Panc1 (cell line): ENCODE measurements around the gene NOS3. TPM values are rescaled to one million over a fixed set of nuclear protein-coding genes. Genes with fewer than 3 reads are reported as not detected.
"Not testable (repeated sequence)": the region's sequence is repeated elsewhere in the genome, so short reads cannot be mapped to it uniquely, and the experiment has no call there.

Experiments used
- ATAC-seq: fragments of 200-7000 bp; cut with Tn5 transposase; 2 replicates; pipeline ENCODE4 v1.9.1; 2020; ENCODE audit warnings: mild to moderate bottlenecking, moderate library complexity
- BruUV-seq: library from RNA; stranded (reverse); fragments of 400-500 nt; replicated peaks from 2 replicates; lab custom pipeline; 2021; lab: Mats Ljungman, UMichigan
- CTCF ChIA-PET: fragments of 300-600 bp; sonication (Branson Sonifier 250); formaldehyde crosslinking; loops from one replicate; lab custom pipeline; 2022; ENCODE audit warnings: antibody characterized with exemption; lab: Charles Lee
- POLR2A ChIA-PET: fragments of 300-600 bp; sonication (Branson Sonifier 250); formaldehyde crosslinking; loops from one replicate; lab custom pipeline; 2022; ENCODE audit warnings: antibody characterized with exemption; lab: Charles Lee
- DNase-seq: peaks from one replicate; pipeline ENCODE4 v3.0.0-alpha.2; 2010; ENCODE audit warnings: low read depth, low spot score
- H3K27ac ChIP-seq: 2 replicates; pipeline ENCODE4 v1.5.1; 2011; ENCODE audit warnings: mild to moderate bottlenecking, low read length, inconsistent platforms
- H3K27me3 ChIP-seq: fragments of 200-500 bp; sonication (Bioruptor generic); 2 replicates; pipeline ENCODE4 v1.6.0; 2014; ENCODE audit warnings: low read length, inconsistent platforms; ENCODE audit not compliant: control insufficient read depth, insufficient read depth
- H3K36me3 ChIP-seq: fragments of 200-500 bp; sonication (Bioruptor generic); 2 replicates; pipeline ENCODE4 v1.5.1; 2014; ENCODE audit warnings: inconsistent platforms, mild to moderate bottlenecking, low read length, moderate library complexity; ENCODE audit not compliant: control insufficient read depth, insufficient read depth
- H3K4me1 ChIP-seq: 2 replicates; pipeline ENCODE4 v1.5.1; 2011; ENCODE audit warnings: inconsistent platforms, mild to moderate bottlenecking, low read length, moderate library complexity; ENCODE audit not compliant: control insufficient read depth, insufficient read depth
- H3K4me3 ChIP-seq, 2 experiments: 2 replicates each; pipeline ENCODE4 v1.5.1; 2011 to 2012; ENCODE audit warnings: low read depth in 2 of 2, low read length in 2 of 2, mild to moderate bottlenecking in 2 of 2, inconsistent platforms in 1 of 2, moderate library complexity in 1 of 2
- H3K9me3 ChIP-seq: fragments of 200-500 bp; sonication (Bioruptor generic); 2 replicates; pipeline ENCODE4 v1.5.1; 2014; ENCODE audit warnings: low read depth, mild to moderate bottlenecking, inconsistent platforms, low read length, moderate library complexity; ENCODE audit not compliant: control insufficient read depth, insufficient read depth
- CTCF ChIP-seq: fragments of 450-650 bp; IDR thresholded peaks from 2 replicates; pipeline ENCODE4 v1.5.1; 2017; ENCODE audit warnings: mild to moderate bottlenecking
- POLR2AphosphoS5 ChIP-seq: IDR thresholded peaks from 2 replicates; pipeline ENCODE4 v1.6.1; 2012; ENCODE audit warnings: mild to moderate bottlenecking, low read depth, low read length, moderate library complexity
- SIN3A ChIP-seq: IDR thresholded peaks from 2 replicates; pipeline ENCODE4 v1.6.1; 2012; ENCODE audit warnings: low read depth, mild to moderate bottlenecking, low read length, moderate library complexity, borderline replicate concordance; ENCODE audit not compliant: insufficient read depth
- TCF7L2 ChIP-seq: IDR thresholded peaks from 2 replicates; pipeline ENCODE4 v1.6.1; 2011; ENCODE audit warnings: mild to moderate bottlenecking, low read depth, low read length, inconsistent platforms
- in situ Hi-C: cut with HindIII; loops from 2 replicates; pipeline ENCODE4 v1.10.0; 2016; ENCODE audit warnings: low sequenced_read_pairs, low pct_unique_long_range_greater_than_20kb
- intact Hi-C: fragments of 100-400 bp; cut with micrococcal nuclease; formaldehyde crosslinking; loops from one replicate; pipeline ENCODE4 v1.10.0; 2022; ENCODE audit not compliant: unreplicated experiment
- total RNA-seq: library from RNA; stranded (reverse); gene quantifications from one replicate; pipeline ENCODE4 v1.2.1, GENCODE V29; 2021; ENCODE audit not compliant: unreplicated experiment
- TF ChIP-seq, protein P1 (sequence below), 2 experiments: IDR thresholded peaks; 2 replicates each; pipeline ENCODE4 v1.6.1; 2011 to 2012; ENCODE audit warnings: low read depth in 2 of 2, control low read depth in 1 of 2, low read length in 1 of 2, mild to moderate bottlenecking in 1 of 2, moderate library complexity in 1 of 2; ENCODE audit not compliant: insufficient read depth in 1 of 2

The NOS3 gene
- total RNA-seq, 1 experiment from 2014 or later: 3.1 TPM

DNA sequence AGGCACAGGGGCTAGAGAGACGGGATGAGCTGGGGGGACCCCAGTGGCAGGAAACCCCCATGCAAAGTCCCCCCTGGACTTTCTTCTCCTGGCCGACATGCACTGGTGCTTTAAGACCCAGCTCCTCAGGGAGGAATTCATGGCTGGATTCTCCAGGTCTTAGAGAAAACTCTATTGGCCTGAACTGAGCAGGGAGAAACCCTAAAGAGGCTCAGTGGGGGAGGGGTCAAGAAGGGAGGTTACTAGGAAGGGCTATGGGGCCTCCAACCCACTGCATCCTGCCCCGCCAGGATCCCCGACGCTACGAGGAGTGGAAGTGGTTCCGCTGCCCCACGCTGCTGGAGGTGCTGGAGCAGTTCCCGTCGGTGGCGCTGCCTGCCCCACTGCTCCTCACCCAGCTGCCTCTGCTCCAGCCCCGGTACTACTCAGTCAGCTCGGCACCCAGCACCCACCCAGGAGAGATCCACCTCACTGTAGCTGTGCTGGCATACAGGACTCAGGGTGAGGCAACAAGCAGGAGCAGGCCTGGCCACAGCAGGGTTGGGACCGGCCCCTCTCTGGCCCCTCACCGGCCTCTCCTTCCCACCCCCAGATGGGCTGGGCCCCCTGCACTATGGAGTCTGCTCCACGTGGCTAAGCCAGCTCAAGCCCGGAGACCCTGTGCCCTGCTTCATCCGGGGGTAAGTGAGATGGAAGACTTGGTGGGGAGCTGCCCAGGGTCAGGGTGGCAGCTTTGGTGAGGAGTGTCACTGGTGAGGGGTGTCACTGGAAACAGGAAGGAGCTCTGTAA is 19.7 kb downstream of the NOS3 start:
- peak overlapping the region; percentile 42 for H3K27ac ChIP-seq
- in situ Hi-C loops (no loop called here), intact Hi-C loops (no loop called here)
- no peaks in the 10 kb centered on the region for H3K27me3 ChIP-seq
- peak overlapping the region; percentile 2 to 8; a peak in 1 of 4 replicates for H3K4me3 ChIP-seq
- peak; percentile 35 for ATAC-seq
- ChIA-PET CTCF (interaction anchor here (0.7 to 2.4 kb wide), 8 partner anchors 8 to 112 kb away, joined by 3 to 16 read pairs (median 5); no protein-coding TSS in a partner anchor), POLR2A (interaction anchor here (0.7 kb wide), 1 partner anchor 1506 kb away, joined by 4 read pairs; no protein-coding TSS in a partner anchor)
- DNase-seq: no peak
- H3K9me3 ChIP-seq: no peaks in the 10 kb centered on the region
- TF ChIP-seq SIN3A: no peak
- no peak for TF ChIP-seq POLR2AphosphoS5
- no peak for TF ChIP-seq TCF7L2
- no peak for TF ChIP-seq CTCF
- TF ChIP-seq, protein P1, sequence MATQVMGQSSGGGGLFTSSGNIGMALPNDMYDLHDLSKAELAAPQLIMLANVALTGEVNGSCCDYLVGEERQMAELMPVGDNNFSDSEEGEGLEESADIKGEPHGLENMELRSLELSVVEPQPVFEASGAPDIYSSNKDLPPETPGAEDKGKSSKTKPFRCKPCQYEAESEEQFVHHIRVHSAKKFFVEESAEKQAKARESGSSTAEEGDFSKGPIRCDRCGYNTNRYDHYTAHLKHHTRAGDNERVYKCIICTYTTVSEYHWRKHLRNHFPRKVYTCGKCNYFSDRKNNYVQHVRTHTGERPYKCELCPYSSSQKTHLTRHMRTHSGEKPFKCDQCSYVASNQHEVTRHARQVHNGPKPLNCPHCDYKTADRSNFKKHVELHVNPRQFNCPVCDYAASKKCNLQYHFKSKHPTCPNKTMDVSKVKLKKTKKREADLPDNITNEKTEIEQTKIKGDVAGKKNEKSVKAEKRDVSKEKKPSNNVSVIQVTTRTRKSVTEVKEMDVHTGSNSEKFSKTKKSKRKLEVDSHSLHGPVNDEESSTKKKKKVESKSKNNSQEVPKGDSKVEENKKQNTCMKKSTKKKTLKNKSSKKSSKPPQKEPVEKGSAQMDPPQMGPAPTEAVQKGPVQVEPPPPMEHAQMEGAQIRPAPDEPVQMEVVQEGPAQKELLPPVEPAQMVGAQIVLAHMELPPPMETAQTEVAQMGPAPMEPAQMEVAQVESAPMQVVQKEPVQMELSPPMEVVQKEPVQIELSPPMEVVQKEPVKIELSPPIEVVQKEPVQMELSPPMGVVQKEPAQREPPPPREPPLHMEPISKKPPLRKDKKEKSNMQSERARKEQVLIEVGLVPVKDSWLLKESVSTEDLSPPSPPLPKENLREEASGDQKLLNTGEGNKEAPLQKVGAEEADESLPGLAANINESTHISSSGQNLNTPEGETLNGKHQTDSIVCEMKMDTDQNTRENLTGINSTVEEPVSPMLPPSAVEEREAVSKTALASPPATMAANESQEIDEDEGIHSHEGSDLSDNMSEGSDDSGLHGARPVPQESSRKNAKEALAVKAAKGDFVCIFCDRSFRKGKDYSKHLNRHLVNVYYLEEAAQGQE (IDR thresholded peaks at IDR 0.05; ENCODE audit: insufficient read depth in 1 of 2, low read depth in 2 of 2, low read length in 1 of 2): no peak
- no peaks in the 10 kb centered on the region for H3K36me3 ChIP-seq
- BruUV-seq: no TSS peak
- peaks cover 34% of the 10 kb centered on the region for H3K4me1 ChIP-seq

DNA sequence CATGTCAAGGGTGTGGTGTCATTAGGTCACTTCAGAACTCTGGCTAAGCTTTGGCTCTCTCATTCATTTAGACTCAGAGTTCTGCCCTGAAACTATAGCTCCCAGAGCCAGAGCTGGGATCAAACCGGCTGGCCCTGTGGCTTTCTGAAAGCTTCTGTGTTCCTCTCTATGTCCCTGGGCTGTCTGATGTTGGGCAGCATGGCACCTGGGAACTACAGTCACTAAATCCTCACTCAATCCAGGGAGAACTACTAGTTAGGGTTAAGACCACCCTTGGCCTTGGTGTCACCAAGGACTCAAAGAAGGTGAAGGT is 20.2 kb downstream of the NOS3 start:
- intact Hi-C loops (no loop called here), in situ Hi-C loops (no loop called here)
- Histone ChIP-seq H3K36me3 (no peaks in the 10 kb centered on the region), H3K27ac (peak overlapping the region; percentile 42), H3K4me1 (peaks cover 34% of the 10 kb centered on the region), H3K9me3 (no peaks in the 10 kb centered on the region), H3K27me3 (no peaks in the 10 kb centered on the region), H3K4me3 (peak overlapping the region in 1 of 2 experiments; percentile 8; a peak in 1 of 4 replicates)
- DNase-seq (no peak), ATAC-seq (no peak; the same call in 1 of the 2 replicates)
- POLR2A ChIA-PET: no interaction called here
- no peak for TF ChIP-seq TCF7L2
- TF ChIP-seq POLR2AphosphoS5: no peak
- no peak for TF ChIP-seq SIN3A
- TF ChIP-seq, protein P1 (IDR thresholded peaks at IDR 0.05; ENCODE audit: insufficient read depth in 1 of 2, low read depth in 2 of 2, low read length in 1 of 2): no peak
- no peak for TF ChIP-seq CTCF
- CTCF ChIA-PET: interaction anchor here (0.9 to 2.4 kb wide), 3 partner anchors 8 to 46 kb away, joined by 3 to 11 read pairs (median 5); no protein-coding TSS in a partner anchor
- no TSS peak for BruUV-seq

DNA sequence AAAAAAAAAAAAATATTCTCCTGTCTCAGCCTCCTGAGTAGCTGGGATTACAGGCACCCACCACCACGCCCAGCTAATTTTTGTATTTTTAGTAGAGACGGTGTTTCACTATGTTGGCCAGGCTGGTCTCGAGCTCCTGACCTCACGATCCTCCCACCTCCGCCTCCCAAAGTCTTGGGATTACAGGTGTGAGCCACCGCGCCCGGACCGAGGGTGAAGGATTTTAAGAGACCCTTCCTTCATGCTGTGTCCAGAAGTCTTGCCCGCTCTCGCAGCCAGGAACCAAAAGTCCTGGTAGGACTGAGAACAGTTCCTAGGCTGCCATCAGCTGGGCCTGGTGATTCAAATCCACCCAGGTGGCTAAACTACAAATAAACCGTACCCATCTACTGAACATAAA is 20.8 kb downstream of the NOS3 start:
- not testable (repeated sequence) for BruUV-seq

More for the DNA sequence above, 20.8 kb downstream of the NOS3 start:
- H3K4me3 ChIP-seq, POLR2A ChIA-PET, CTCF ChIA-PET, H3K36me3 ChIP-seq, in situ Hi-C loops, ATAC-seq, DNase-seq, H3K9me3 ChIP-seq, H3K27me3 ChIP-seq: not testable (repeated sequence)
- intact Hi-C loops: loop anchor here (2.0 kb wide), 1 partner anchor 99 kb away; no protein-coding TSS in a partner anchor
- H3K4me1 ChIP-seq: peaks cover 34% of the 10 kb centered on the region
- 0 out of 2 replicates have a peak overlapping the region, but pooled peaks have one; percentile 17 for H3K27ac ChIP-seq
